ENCODE results near the gene TNFRSF1A.
"Not testable (repeated sequence)": the region's sequence is repeated elsewhere in the genome, so short reads cannot be mapped to it uniquely, and the experiment has no call there.

The TNFRSF1A gene

DNA sequence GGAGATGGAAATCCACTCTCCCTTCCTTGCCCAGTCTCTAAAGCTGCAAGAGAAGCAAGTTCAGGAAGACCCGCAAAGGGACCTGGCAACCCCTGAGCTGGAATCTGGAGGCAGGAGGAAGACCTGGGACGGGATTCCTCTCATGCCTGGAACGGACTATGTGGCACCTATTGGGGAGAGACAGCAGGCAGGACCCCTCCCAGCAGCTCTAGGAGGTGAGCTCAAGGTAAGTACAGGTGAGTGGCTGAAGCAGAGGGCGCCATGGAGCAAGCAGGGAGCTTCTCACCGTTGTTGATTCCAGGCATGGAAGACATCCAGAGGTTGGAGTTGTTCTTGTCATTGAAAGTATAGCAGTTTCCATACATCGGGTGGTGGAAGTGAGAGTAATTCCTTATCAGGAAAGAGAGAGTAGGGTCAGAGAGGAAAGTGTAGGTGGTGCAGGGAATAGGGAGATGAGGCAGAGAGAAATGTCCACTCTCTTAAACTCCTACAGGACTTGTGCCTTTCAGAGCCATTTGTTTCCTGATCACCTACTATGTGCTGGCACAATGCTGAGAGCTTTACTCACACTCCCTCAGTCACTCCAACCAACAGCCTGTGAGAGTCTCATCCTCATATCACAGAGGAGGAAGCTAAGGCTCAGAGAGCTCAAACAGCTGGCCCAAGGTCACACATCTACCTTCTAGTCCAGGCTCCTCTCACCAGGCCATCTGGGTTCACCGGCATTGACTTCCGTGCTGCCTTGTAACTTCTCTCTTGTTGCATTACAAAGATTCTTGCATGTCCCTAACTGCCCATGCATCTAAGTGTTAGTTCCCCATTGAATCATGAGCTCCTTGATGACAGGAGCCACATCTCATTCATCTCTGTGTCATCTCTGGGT lies 13.9 kb upstream of the TNFRSF1A start:
- DNase-seq: no peak

DNA sequence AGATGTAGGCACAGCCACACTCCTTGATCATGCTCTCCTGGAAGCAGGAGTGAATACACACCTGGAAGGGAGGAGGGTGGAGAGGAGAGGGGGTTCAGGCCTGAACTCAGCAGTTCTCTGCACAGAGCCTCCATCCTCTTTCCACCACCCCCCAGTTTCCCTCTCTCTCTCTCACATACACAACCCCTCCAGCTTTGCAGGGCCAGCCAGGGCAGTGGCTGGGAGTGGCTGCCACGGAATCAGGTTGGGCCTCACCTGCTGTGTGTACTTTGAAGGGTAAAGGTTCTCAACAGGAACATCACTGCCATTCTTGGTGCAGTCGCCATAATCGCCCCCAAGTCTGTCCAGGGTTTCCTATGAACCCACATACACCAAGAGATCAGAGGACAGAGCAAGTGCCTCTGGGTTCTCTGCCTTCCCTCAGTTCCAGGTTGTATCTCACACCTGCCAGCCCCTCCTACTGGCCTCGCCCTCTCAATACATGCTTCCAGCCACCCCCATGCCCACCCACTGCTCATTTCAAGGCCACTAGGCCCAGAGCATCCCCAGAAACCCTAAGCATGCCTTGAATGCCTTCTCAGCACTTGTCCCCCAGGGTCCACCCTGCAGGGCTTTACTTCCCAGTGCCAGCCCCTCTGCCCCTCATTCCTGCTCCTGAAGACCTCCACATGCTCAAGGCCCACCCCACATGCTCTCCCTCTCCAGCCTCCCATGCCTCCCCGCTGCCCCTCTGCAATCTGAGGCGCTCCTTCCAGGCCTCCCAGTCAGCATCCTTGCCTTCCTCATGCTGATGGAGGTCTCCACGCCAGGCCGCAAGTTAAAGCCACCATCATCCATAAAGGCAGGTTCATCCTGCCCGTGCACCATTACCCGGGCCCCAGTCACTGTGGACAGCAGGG lies 12.9 kb upstream of the TNFRSF1A start:
- no peak for DNase-seq

GRCh38 chr12:6352193-6353173 lies 10.6 kb upstream of the TNFRSF1A start:
- DNase-seq: no peak

DNA sequence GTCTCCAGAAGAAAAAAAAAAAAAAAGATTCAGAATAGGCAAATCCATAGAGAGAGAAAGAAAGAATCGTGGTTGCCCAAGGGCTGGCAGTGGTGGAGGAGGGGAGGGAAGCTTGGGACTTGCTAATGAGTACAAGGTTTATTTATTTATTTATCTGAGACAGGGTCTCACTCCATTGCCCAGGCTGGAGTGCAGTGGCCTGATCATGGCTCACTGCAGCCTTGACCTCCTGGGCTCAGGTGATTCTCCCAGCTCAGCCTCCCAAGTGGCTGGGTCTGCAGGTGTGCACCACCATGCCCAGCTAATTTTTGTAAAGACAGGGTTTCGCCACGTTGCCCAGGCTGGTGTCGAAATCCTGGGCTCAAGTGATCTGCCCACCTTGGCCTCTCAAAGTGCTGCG lies 9.7 kb upstream of the TNFRSF1A start:
- DNase-seq: no peak

DNA sequence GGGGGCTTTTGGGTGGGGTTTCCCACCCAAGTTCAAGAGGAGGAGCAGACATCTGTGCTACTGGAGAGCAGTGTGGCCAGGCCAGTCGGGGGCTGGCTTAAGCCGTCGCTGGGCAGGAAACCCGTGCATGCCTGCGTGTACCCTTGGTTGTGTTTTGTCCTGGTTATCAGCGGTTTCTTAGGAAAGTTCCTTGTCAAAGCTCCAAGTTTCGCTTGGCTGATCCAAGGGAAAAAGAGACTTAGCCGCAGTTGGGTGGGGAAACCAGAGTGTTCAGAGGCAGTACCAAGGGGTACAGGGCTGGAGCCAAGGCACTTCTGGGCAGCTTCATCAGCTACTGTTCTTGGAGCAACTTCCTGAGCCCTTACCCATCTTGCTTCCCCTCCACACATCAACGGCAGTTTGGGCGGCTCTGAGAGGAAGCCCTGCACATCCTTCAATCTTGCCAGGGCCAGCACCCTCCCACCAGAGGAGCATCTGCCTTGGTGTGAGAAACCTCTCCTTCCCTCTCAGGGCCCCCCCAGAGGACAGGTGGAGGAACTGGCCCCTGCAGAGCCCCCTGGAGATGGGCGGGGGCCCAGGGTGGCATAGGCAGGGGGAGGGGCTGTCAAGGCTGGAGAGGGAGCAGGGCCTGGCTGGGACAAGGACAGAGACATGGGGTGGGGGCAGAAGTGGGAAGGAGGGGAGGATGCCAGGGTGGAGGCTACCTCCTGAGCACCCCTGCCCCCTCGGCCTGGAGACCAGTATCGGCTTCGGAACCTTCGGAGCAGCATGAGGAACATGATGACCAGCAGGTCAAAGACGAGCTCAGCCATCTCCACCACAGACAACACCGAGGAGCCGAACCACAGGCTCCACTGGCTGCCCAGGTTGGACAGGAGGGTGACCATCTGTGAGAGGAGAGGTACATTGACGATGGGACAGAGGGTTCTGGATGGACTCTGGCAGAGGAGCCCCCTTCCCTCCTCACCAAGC lies 5.8 kb upstream of the TNFRSF1A start:
- DNase-seq: peak; percentile 77

DNA sequence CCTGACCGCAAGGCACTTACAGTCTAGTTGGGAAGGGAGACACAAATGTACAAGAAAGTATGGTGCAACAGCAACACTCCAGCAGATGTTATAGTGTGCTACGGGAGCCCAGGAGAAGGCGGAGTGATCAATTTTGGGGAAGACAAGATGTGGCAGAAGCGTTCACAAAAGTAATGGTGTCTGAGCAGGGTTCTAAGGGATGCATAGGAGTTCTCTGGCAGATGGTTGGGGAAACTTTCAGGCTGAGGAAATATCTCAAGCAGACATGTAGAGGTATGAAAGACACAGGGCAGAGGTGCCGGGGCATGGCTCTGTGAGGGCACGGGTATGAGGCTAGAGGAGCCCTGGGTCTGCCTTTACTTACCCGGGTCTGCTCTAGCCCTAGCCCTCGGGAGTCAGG lies 5.1 kb upstream of the TNFRSF1A start:
- no peak for DNase-seq

- DNase-seq: no peak
Measured at GRCh38 chr12:6346235-6346832, 4.5 kb upstream of the TNFRSF1A start.

DNA sequence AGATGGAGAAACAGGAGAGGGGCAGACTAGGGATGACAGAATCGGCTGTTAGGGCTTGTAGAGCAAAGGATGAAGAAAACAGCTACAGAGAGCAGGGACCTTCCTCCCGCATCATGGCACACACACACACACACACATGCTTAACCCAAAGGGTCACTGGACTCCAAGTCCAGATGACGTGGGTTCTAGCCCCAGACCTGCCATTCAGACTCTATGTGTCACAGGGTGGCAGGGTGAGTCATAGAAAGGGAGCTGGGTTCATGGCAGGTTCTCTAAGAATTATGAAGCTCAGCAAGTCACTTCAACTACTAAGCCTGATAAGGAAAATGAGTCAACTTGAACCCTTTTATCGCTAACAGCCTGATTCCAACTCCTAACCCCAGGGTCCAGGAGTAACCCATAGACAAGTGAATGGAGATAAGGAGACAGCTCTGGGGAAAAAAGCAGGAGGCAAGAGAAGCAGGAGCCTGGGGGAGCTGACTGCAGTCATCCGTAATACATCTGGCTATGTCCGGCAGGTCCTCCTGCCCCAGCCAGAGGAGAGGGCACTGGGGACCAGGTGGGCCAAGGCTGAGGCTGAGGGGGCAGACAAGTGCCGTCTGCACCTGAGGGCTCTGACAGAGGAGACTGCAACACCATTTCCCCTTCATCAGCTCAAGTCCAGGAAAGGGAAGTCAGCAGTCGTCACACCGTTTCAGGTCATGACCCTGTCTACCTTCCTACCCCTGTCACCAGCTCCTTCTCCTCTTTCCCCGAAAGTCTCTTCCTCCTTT lies 3.6 kb upstream of the TNFRSF1A start:
- DNase-seq: peak; percentile 86

- DNase-seq: not testable (repeated sequence)
Measured at GRCh38 chr12:6344101-6344660, 2.3 kb upstream of the TNFRSF1A start.

- DNase-seq: no peak
Measured at GRCh38 chr12:6343518-6343917, 1.6 kb upstream of the TNFRSF1A start.

GRCh38 chr12:6342140-6342889 lies 439 bp upstream of the TNFRSF1A start:
- DNase-seq: no peak

- peak; percentile 65 for DNase-seq
Measured at GRCh38 chr12:6340745-6341416, 995 bp downstream of the TNFRSF1A start.

DNA sequence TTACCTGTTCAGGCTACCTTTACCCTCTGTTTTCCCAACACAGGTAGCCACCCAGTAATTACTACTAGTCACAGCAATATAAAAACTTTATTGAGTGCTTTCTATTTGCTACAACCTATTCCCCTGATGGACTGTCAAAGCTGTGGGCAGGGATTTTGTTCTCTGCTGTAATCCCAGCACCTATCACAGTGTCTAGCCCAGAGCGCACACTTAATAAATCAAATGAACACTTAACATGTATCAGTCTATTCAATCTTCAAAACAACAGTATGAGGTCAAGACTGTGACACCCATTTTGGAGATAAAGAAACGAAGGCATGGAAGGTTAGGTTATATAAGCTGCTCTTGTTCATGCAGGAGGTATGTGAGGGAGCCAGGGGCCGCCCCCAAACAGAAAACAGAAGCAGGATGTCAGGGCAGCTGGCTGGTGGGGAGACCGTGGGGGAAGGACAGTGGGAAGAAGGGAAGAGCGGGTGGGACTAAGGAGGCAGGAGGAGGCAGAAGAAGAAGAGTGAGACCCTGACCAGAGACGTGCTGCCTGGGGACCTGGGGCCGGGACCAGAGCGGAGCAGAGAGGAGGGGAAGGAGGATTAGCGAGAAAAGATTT lies 1.7 kb downstream of the TNFRSF1A start:
- DNase-seq: peak; percentile 60

- DNase-seq: no peak
Measured at GRCh38 chr12:6338955-6339354, 2.9 kb downstream of the TNFRSF1A start.

DNA sequence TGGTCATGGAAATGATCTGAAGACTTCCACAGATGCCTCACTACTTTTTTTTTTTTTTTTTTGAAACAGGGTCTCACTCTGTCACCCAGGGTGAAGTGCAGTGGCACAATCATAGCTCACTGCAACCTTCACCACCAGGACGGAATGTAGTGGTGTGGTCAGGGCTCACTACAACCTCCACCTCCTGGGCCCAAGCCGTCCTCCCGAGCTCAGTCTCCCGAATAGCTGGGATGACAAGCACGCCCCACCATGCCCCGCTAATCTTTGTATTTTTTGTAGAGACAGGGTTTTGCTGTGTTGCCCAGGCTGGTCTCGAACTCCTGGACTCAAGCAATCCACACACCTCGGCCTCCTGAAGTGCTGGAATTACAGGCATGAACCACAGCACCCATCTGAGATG lies 3.3 kb downstream of the TNFRSF1A start:
- not testable (repeated sequence) for DNase-seq

DNA sequence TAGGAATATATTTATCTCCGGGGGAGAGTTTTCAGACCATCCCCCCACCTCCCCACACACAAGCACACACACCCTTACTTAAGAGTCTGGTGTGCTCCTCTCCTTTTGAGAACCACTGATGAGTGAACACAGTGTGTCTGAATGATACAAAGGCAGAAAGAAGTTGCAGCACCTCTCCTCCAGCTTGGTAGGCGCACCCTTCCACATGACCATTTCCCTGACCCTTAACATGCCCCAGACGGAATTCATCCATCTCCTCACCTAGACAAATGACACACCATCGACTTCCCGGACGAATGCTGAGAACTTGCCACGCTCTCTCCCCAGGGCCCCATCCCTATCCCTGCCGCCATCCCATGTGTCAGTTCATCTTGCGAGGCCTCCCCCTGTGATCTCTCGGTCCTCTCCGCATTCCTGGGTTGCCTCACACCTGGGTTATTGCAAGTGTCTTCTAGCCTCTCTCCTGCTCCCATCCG lies 3.9 kb downstream of the TNFRSF1A start:
- DNase-seq: peak; percentile 55
